Measurements from ENCODE around the gene PLXNA2. TPM values are rescaled to one million over a fixed set of nuclear protein-coding genes. Genes with fewer than 3 reads are reported as not detected.

Gene PLXNA2
- total and polyA plus RNA-seq, 2 of the 4 experiments (the other 2 are of a cell fraction): 0.72 to 1.1 TPM

DNA sequence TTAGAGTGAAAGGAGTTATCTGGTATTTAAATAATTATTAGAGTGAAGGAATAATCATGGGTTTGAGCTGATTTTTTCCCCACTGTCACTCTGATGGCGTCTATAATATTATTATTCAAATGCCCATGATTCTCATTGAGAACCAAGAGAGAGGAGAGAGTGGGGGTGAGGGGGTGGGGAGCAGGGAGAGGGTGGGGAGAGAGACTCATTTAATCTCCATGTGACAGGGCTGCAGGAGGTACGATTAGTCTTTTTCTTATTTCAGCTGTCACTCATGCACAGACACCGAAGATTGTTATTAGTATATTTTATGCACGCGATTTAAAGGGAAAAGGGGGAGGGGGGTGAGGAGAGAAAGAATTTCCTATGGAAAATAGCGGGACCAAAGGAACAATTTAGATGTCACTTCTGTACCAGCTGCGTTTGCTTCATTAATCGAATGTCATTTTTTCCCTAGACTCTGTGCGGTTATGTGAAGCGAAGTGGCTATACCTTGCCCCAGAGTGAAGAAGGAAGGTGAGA, 19.9 kb downstream of the PLXNA2 start:
- no peak overlapping the region for H2AK9ac ChIP-seq (replicated peaks; ENCODE audit: low read depth, low read length, poor library complexity)
- no peak overlapping the region for H2BK120ac ChIP-seq (ENCODE audit: low read depth, low read length)
- H4K8ac ChIP-seq (ENCODE audit: low read depth in 2 of 2, low read length in 2 of 2): no peak overlapping the region
- no peak overlapping the region for H2AFZ ChIP-seq (replicated peaks; ENCODE audit: low read length, poor library complexity)
- peaks cover 0 to 39% of the 10 kb centered on the region in 2 experiments; a peak in 3 of 4 replicates for H3K79me1 ChIP-seq (ENCODE audit: low read depth in 1 of 2, low read length in 2 of 2)
- H3K36me3 ChIP-seq (ENCODE audit: control insufficient read depth, insufficient read depth, low read length): no peaks in the 10 kb centered on the region
- H3K18ac ChIP-seq (ENCODE audit: low read depth, low read length): no peak overlapping the region
- no TSS peak for BruUV-seq (replicated peaks)
- DNase-seq (no peak), ATAC-seq (ENCODE audit: low read depth) (no peak)
- peaks cover 27% of the 10 kb centered on the region for H3K9me1 ChIP-seq (ENCODE audit: insufficient read depth, low read length)
- no peak overlapping the region for H3K9ac ChIP-seq (ENCODE audit: low read depth, low read length)
- POLR2A ChIA-PET (ENCODE audit: unreplicated experiment): no interaction called here
- H3K14ac ChIP-seq (replicated peaks; ENCODE audit: low read depth, low read length): no peak overlapping the region
- H2BK20ac ChIP-seq (ENCODE audit: low read depth, low read length): no peak overlapping the region
- no peak overlapping the region for H3K4me3 ChIP-seq (ENCODE audit: insufficient read depth, low read depth, low read length)
- no peak overlapping the region for H3K56ac ChIP-seq (ENCODE audit: extremely low read depth, insufficient read depth, low read length)
- no peak for TF ChIP-seq MAZ (IDR thresholded peaks at IDR 0.05; ENCODE audit: borderline replicate concordance, low read depth, low read length)
- no peak for TF ChIP-seq RAD21 (IDR thresholded peaks at IDR 0.05; ENCODE audit: low read length)
- no peak for TF ChIP-seq RFX5 (IDR thresholded peaks at IDR 0.05; ENCODE audit: low read depth, low read length)
- TF ChIP-seq, protein P1, sequence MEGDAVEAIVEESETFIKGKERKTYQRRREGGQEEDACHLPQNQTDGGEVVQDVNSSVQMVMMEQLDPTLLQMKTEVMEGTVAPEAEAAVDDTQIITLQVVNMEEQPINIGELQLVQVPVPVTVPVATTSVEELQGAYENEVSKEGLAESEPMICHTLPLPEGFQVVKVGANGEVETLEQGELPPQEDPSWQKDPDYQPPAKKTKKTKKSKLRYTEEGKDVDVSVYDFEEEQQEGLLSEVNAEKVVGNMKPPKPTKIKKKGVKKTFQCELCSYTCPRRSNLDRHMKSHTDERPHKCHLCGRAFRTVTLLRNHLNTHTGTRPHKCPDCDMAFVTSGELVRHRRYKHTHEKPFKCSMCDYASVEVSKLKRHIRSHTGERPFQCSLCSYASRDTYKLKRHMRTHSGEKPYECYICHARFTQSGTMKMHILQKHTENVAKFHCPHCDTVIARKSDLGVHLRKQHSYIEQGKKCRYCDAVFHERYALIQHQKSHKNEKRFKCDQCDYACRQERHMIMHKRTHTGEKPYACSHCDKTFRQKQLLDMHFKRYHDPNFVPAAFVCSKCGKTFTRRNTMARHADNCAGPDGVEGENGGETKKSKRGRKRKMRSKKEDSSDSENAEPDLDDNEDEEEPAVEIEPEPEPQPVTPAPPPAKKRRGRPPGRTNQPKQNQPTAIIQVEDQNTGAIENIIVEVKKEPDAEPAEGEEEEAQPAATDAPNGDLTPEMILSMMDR (conservative IDR thresholded peaks at IDR 0.05; ENCODE audit: low read depth, low read length): no peak
- TF ChIP-seq, protein P2, sequence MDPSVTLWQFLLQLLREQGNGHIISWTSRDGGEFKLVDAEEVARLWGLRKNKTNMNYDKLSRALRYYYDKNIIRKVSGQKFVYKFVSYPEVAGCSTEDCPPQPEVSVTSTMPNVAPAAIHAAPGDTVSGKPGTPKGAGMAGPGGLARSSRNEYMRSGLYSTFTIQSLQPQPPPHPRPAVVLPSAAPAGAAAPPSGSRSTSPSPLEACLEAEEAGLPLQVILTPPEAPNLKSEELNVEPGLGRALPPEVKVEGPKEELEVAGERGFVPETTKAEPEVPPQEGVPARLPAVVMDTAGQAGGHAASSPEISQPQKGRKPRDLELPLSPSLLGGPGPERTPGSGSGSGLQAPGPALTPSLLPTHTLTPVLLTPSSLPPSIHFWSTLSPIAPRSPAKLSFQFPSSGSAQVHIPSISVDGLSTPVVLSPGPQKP (IDR thresholded peaks at IDR 0.05; ENCODE audit: borderline replicate concordance, low read depth, low read length): no peak
- no peaks in the 10 kb centered on the region for H4K20me1 ChIP-seq (ENCODE audit: insufficient read depth, low read length)
- no peak overlapping the region for H3K4ac ChIP-seq (ENCODE audit: low read depth, low read length)
- dilution Hi-C loops (cut with HindIII; ENCODE audit: low sequenced_read_pairs, unreplicated experiment) (no loop called here), in situ Hi-C loops (cut with MboI; ENCODE audit: low sequenced_read_pairs) (no loop called here), intact Hi-C loops (cut with micrococcal nuclease) (no loop called here)
- H3K23ac ChIP-seq (ENCODE audit: low read depth, low read length): no peak overlapping the region
- CTCF ChIA-PET: interaction anchor here (0.9 kb wide), 1 partner anchor 127 kb away, joined by 5 read pairs; no protein-coding TSS in a partner anchor
- H4K5ac ChIP-seq (ENCODE audit: low read depth, low read length): no peak overlapping the region
- H3K27ac ChIP-seq (ENCODE audit: insufficient read depth, low read length): no peak overlapping the region
- H3K9me3 ChIP-seq (ENCODE audit: control insufficient read depth, insufficient read depth, low read length): no peaks in the 10 kb centered on the region
- no peak overlapping the region for H2BK15ac ChIP-seq (ENCODE audit: low read depth, low read length)
- no peak overlapping the region for H4K91ac ChIP-seq (ENCODE audit: insufficient read depth, low read depth, low read length)
- H2AK5ac ChIP-seq (ENCODE audit: low read depth, low read length): no peak overlapping the region
- WGBS, 2 experiments (ENCODE audit: extremely low coverage in 2 of 2, insufficient read length in 1 of 2): 59% methylated on average over 4 of the region's 10 CpGs; no CpG with 5 or more reads in 1 of the 2 experiments
- H2BK5ac ChIP-seq (ENCODE audit: low read depth, low read length, poor library complexity, severe bottlenecking): no peak overlapping the region
- H3K4me1 ChIP-seq (ENCODE audit: control insufficient read depth, insufficient read depth, low read length): peaks cover 19% of the 10 kb centered on the region
- no peaks in the 10 kb centered on the region for H3K27me3 ChIP-seq (ENCODE audit: control insufficient read depth, insufficient read depth, low read length)
- H3K4me2 ChIP-seq (ENCODE audit: low read depth, low read length): no peak overlapping the region
